WTC11 (cell line): ENCODE data around the gene YES1. TPM values are rescaled to one million over a fixed set of nuclear protein-coding genes. Genes with fewer than 3 reads are reported as not detected.

Experiments used
- ATAC-seq: fragments of 200-7000 bp; cut with Tn5 transposase; 2 replicates; pipeline ENCODE4 v1.10.0; 2021; ENCODE audit warnings: mild to moderate bottlenecking, moderate library complexity
- CTCF ChIA-PET: fragments of 300-600 bp; sonication (Branson Sonifier 250); formaldehyde crosslinking; loops from one replicate; lab custom pipeline; 2021; ENCODE audit warnings: antibody characterized with exemption; lab: Charles Lee
- POLR2A ChIA-PET: fragments of 350-600 bp; sonication (Branson Sonifier 250); formaldehyde crosslinking; loops from one replicate; lab custom pipeline; 2021; ENCODE audit warnings: antibody characterized with exemption; lab: Charles Lee
- DNase-seq: peaks from one replicate; pipeline ENCODE4 v3.0.0; 2021; ENCODE audit warnings: low spot score
- H3K27ac Mint-ChIP-seq: 2 replicates; pipeline ENCODE4 v1.8.0; 2021; ENCODE audit warnings: mixed read lengths
- H3K27me3 Mint-ChIP-seq: 2 replicates; pipeline ENCODE4 v1.8.0; 2021; ENCODE audit warnings: low read depth, mild to moderate bottlenecking, moderate library complexity, mixed read lengths
- H3K36me3 Mint-ChIP-seq: 2 replicates; pipeline ENCODE4 v1.8.0; 2021; ENCODE audit warnings: mixed read lengths
- H3K4me1 Mint-ChIP-seq: 2 replicates; pipeline ENCODE4 v1.8.0; 2022; ENCODE audit warnings: mixed read lengths
- H3K4me3 Mint-ChIP-seq: 2 replicates; pipeline ENCODE4 v1.8.0; 2021; ENCODE audit warnings: mild to moderate bottlenecking, moderate library complexity, mixed read lengths
- H3K9me3 Mint-ChIP-seq: 2 replicates; pipeline ENCODE4 v1.8.0; 2021; ENCODE audit warnings: mixed read lengths
- ARID4B ChIP-seq: sonication (generic); formaldehyde crosslinking; IDR thresholded peaks from 2 replicates; pipeline ENCODE4 v1.8.0; 2023; ENCODE audit warnings: missing genetic modification reagents, mild to moderate bottlenecking, borderline replicate concordance
- CREM ChIP-seq: sonication (generic); formaldehyde crosslinking; IDR thresholded peaks from 2 replicates; pipeline ENCODE4 v1.8.1; 2022; ENCODE audit warnings: mild to moderate bottlenecking, missing genetic modification reagents, moderate library complexity
- E2F4 ChIP-seq: sonication (generic); formaldehyde crosslinking; IDR thresholded peaks from 2 replicates; pipeline ENCODE4 v1.8.1; 2022; ENCODE audit warnings: low read depth, mild to moderate bottlenecking, moderate library complexity, missing genetic modification reagents, borderline replicate concordance
- EMX1 ChIP-seq: fragments of 250-450 bp; sonication (Bioruptor Pico); IDR thresholded peaks from 2 replicates; pipeline ENCODE4 v1.8.0; 2021; ENCODE audit warnings: mild to moderate bottlenecking
- FOXJ3 ChIP-seq: sonication (generic); formaldehyde crosslinking; IDR thresholded peaks from 2 replicates; pipeline ENCODE4 v1.9.0; 2021; ENCODE audit warnings: missing genetic modification reagents, mild to moderate bottlenecking, borderline replicate concordance
- HMGA2 ChIP-seq: fragments of 250-450 bp; sonication (Bioruptor Pico); IDR thresholded peaks from 2 replicates; pipeline ENCODE4 v1.4.0; 2021; ENCODE audit warnings: mild to moderate bottlenecking, moderate library complexity
- JAZF1 ChIP-seq: fragments of 250-450 bp; sonication (Bioruptor Pico); IDR thresholded peaks from 2 replicates; pipeline ENCODE4 v1.9.0; 2021; ENCODE audit warnings: moderate library complexity, mild to moderate bottlenecking, inconsistent platforms
- NFE2L1 ChIP-seq: sonication (generic); formaldehyde crosslinking; IDR thresholded peaks from 2 replicates; pipeline ENCODE4 v1.8.1; 2023; ENCODE audit warnings: missing genetic modification reagents
- NFYB ChIP-seq: sonication (generic); formaldehyde crosslinking; conservative IDR thresholded peaks from 2 replicates; pipeline ENCODE4 v1.8.0; 2022; ENCODE audit warnings: low read depth, missing genetic modification reagents
- NR2C2 ChIP-seq: sonication (generic); formaldehyde crosslinking; IDR thresholded peaks from 2 replicates; pipeline ENCODE4 v1.8.0; 2022; ENCODE audit warnings: mild to moderate bottlenecking, missing genetic modification reagents
- RORB ChIP-seq: fragments of 250-450 bp; sonication (Bioruptor Pico); IDR thresholded peaks from 2 replicates; pipeline ENCODE4 v1.9.0; 2021; ENCODE audit warnings: mild to moderate bottlenecking
- TEAD4 ChIP-seq: sonication (generic); formaldehyde crosslinking; IDR thresholded peaks from 2 replicates; pipeline ENCODE4 v1.8.0; 2022; ENCODE audit warnings: mild to moderate bottlenecking, missing genetic modification reagents
- ZMAT4 ChIP-seq: fragments of 250-450 bp; sonication (Bioruptor Pico); IDR thresholded peaks from 2 replicates; pipeline ENCODE4 v1.9.0; 2021; ENCODE audit warnings: mild to moderate bottlenecking
- ZNF138 ChIP-seq: sonication (generic); formaldehyde crosslinking; conservative IDR thresholded peaks from 2 replicates; pipeline ENCODE4 v1.8.1; 2022; ENCODE audit warnings: mild to moderate bottlenecking, moderate library complexity, missing genetic modification reagents
- ZNF232 ChIP-seq: sonication (generic); formaldehyde crosslinking; IDR thresholded peaks from 2 replicates; pipeline ENCODE4 v1.8.0; 2022; ENCODE audit warnings: mild to moderate bottlenecking, missing genetic modification reagents
- ZNF263 ChIP-seq: sonication (generic); formaldehyde crosslinking; IDR thresholded peaks from 2 replicates; pipeline ENCODE4 v1.8.1; 2022; ENCODE audit warnings: low read depth, mild to moderate bottlenecking, moderate library complexity, missing genetic modification reagents
- ZNF396 ChIP-seq: fragments of 250-450 bp; sonication (Bioruptor Pico); IDR thresholded peaks from 2 replicates; pipeline ENCODE4 v1.8.0; 2021; ENCODE audit warnings: mild to moderate bottlenecking, moderate library complexity, borderline replicate concordance
- ZNF512 ChIP-seq: sonication (generic); formaldehyde crosslinking; IDR thresholded peaks from 2 replicates; pipeline ENCODE4 v1.8.1; 2022; ENCODE audit warnings: missing genetic modification reagents, borderline replicate concordance
- ZNF671 ChIP-seq: fragments of 250-450 bp; sonication (Bioruptor Pico); IDR thresholded peaks from 2 replicates; pipeline ENCODE4 v1.8.0; 2021; ENCODE audit warnings: mild to moderate bottlenecking
- total RNA-seq: library from RNA; stranded (reverse); gene quantifications from 3 replicates; pipeline ENCODE4 v1.2.3, GENCODE V29; 2021
- TF ChIP-seq, protein P1 (sequence below): fragments of 250-450 bp; sonication (Bioruptor Pico); IDR thresholded peaks from 2 replicates; pipeline ENCODE4 v2.1.2; 2022; ENCODE audit warnings: mild to moderate bottlenecking, moderate library complexity
- TF ChIP-seq, protein P2 (sequence below): sonication (generic); formaldehyde crosslinking; IDR thresholded peaks from 2 replicates; pipeline ENCODE4 v1.8.1; 2023; ENCODE audit warnings: mild to moderate bottlenecking, missing genetic modification reagents
- TF ChIP-seq, protein P3 (sequence below): sonication (generic); formaldehyde crosslinking; conservative IDR thresholded peaks from 2 replicates; pipeline ENCODE4 v1.8.1; 2022; ENCODE audit warnings: mild to moderate bottlenecking, missing genetic modification reagents
- TF ChIP-seq, protein P4 (sequence below): sonication (generic); formaldehyde crosslinking; IDR thresholded peaks from 2 replicates; pipeline ENCODE4 v1.8.1; 2022; ENCODE audit warnings: mild to moderate bottlenecking, moderate library complexity, missing genetic modification reagents

The YES1 gene
- total RNA-seq, 1 experiment from 2014 or later, result 113 TPM

DNA sequence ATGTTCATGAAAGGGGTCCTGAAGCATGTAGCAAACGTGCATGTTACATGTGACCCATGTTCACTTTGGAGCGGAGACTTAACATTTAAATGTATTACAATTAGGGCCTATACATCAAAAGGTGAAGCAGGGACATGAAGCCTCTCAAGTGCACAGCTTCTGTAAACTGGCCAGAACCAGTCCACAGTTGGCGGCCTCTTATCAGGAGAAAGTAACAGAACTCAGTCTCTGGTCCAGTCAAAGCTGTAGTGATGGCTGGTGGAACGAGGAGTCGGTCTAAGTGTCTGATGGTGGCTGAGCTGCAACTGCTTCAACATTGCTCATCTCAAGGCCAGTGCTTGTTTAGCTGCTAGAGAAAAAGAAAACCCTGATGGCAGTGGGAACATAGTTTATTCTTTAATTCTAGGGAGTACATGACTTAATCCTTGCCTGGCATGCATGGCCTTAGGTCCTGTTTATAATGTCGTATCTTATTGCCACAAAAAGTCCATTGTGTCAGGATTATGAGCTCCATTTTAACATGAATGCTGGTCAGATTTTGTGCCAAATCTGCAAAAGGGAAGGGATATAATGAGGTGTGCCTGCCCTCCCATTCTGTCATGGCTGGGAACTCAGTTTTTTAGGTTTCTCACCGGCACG, 22.2 kb upstream of the YES1 start:
- no peak for ATAC-seq
- Mint-ChIP-seq H3K27ac (no peak overlapping the region), H3K4me1 (peaks cover 24% of the 10 kb centered on the region), H3K9me3 (no peaks in the 10 kb centered on the region), H3K36me3 (no peaks in the 10 kb centered on the region), H3K4me3 (no peak overlapping the region)
- POLR2A ChIA-PET, result interaction anchor here (0.6 kb wide), 1 partner anchor 247 kb away, joined by 5 read pairs; no protein-coding TSS in a partner anchor
- no peak for TF ChIP-seq CREM (CRISPR knock-in tag)
- no peak for TF ChIP-seq ZNF671 (CRISPR knock-in tag)
- no peak for TF ChIP-seq NFYB
- TF ChIP-seq ZNF396, result no peak
- TF ChIP-seq, protein P1, sequence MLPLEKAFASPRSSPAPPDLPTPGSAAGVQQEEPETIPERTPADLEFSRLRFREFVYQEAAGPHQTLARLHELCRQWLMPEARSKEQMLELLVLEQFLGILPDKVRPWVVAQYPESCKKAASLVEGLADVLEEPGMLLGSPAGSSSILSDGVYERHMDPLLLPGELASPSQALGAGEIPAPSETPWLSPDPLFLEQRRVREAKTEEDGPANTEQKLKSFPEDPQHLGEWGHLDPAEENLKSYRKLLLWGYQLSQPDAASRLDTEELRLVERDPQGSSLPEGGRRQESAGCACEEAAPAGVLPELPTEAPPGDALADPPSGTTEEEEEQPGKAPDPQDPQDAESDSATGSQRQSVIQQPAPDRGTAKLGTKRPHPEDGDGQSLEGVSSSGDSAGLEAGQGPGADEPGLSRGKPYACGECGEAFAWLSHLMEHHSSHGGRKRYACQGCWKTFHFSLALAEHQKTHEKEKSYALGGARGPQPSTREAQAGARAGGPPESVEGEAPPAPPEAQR (CRISPR knock-in tag), result no peak
- TF ChIP-seq JAZF1 (CRISPR knock-in tag), result no peak
- no peak for TF ChIP-seq NFE2L1 (CRISPR knock-in tag)
- TF ChIP-seq FOXJ3 (CRISPR knock-in tag), result no peak
- TF ChIP-seq TEAD4 (CRISPR knock-in tag), result no peak
- TF ChIP-seq ZNF512, result no peak
- no peak for TF ChIP-seq NR2C2 (CRISPR knock-in tag)
- no peak for TF ChIP-seq ARID4B (CRISPR knock-in tag)
- TF ChIP-seq, protein P2, sequence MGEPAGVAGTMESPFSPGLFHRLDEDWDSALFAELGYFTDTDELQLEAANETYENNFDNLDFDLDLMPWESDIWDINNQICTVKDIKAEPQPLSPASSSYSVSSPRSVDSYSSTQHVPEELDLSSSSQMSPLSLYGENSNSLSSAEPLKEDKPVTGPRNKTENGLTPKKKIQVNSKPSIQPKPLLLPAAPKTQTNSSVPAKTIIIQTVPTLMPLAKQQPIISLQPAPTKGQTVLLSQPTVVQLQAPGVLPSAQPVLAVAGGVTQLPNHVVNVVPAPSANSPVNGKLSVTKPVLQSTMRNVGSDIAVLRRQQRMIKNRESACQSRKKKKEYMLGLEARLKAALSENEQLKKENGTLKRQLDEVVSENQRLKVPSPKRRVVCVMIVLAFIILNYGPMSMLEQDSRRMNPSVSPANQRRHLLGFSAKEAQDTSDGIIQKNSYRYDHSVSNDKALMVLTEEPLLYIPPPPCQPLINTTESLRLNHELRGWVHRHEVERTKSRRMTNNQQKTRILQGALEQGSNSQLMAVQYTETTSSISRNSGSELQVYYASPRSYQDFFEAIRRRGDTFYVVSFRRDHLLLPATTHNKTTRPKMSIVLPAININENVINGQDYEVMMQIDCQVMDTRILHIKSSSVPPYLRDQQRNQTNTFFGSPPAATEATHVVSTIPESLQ, result no peak
- TF ChIP-seq, all 79 proteins: peak for 0
- CTCF ChIA-PET, result interaction anchor here (0.6 to 2.7 kb wide), 3 partner anchors 10 to 121 kb away, joined by 3 to 50 read pairs (median 3); partner anchors contain the start of gene ENOSF1
- no peak for DNase-seq
- peaks cover 37% of the 10 kb centered on the region for H3K27me3 Mint-ChIP-seq

GRCh38 chr18:833197-833596, 21.2 kb upstream of the YES1 start:
- ChIA-PET POLR2A (no interaction called here), CTCF (interaction anchor here (1.3 to 4.0 kb wide), 4 partner anchors 120 to 209 kb away, joined by 4 to 50 read pairs (median 22); partner anchors contain the start of gene ENOSF1)
- Mint-ChIP-seq H3K27ac (no peak overlapping the region), H3K27me3 (peaks cover 27% of the 10 kb centered on the region), H3K4me3 (no peak overlapping the region), H3K9me3 (no peaks in the 10 kb centered on the region), H3K36me3 (no peaks in the 10 kb centered on the region), H3K4me1 (peaks cover 22% of the 10 kb centered on the region)
- DNase-seq, result no peak
- ATAC-seq, result no peak
- TF ChIP-seq E2F4, result no peak
- TF ChIP-seq ZNF138 (CRISPR knock-in tag), result no peak
- TF ChIP-seq, protein P3, sequence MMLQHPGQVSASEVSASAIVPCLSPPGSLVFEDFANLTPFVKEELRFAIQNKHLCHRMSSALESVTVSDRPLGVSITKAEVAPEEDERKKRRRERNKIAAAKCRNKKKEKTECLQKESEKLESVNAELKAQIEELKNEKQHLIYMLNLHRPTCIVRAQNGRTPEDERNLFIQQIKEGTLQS (CRISPR knock-in tag), result no peak
- TF ChIP-seq, protein P4, sequence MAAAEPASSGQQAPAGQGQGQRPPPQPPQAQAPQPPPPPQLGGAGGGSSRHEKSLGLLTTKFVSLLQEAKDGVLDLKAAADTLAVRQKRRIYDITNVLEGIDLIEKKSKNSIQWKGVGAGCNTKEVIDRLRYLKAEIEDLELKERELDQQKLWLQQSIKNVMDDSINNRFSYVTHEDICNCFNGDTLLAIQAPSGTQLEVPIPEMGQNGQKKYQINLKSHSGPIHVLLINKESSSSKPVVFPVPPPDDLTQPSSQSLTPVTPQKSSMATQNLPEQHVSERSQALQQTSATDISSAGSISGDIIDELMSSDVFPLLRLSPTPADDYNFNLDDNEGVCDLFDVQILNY (CRISPR knock-in tag), result no peak
- no peak for TF ChIP-seq RORB
- no peak for TF ChIP-seq ZNF263 (CRISPR knock-in tag)
- no peak for TF ChIP-seq EMX1
- no peak for TF ChIP-seq ZMAT4 (CRISPR knock-in tag)
- no peak for TF ChIP-seq ZNF232
- no peak for TF ChIP-seq HMGA2 (CRISPR knock-in tag)
